HL-60 (cell line): Measurements from ENCODE around the gene VAMP8.
"Not testable (repeated sequence)": the region's sequence is repeated elsewhere in the genome, so short reads cannot be mapped to it uniquely, and the experiment has no call there.

Experiments used
- DNase-seq, 2 experiments: peaks; one replicate each; pipeline ENCODE4 v3.0.0-alpha.2; 2010 to 2020; ENCODE audit warnings: low read depth in 1 of 2, low spot score in 1 of 2
- H3K27ac ChIP-seq: fragments of 250-450 bp; sonication (Bioruptor Pico); replicated peaks from 2 replicates; pipeline ENCODE4 v1.5.1; 2020; ENCODE audit warnings: mild to moderate bottlenecking, moderate library complexity
- H3K27me3 ChIP-seq: fragments of 250-450 bp; sonication (Bioruptor Pico); 2 replicates; pipeline ENCODE4 v1.5.1; 2021; ENCODE audit warnings: mild to moderate bottlenecking, moderate library complexity; ENCODE audit not compliant: insufficient read depth, poor library complexity, severe bottlenecking
- H3K4me3 ChIP-seq: replicated peaks from 2 replicates; pipeline ENCODE4 v1.5.1; 2011; ENCODE audit warnings: mild to moderate bottlenecking, control low read depth, low read length; ENCODE audit not compliant: insufficient read depth
- CTCF ChIP-seq: IDR thresholded peaks from one replicate; pipeline ENCODE4 v1.5.1; 2011; ENCODE audit warnings: low read length, control low read depth, inconsistent platforms; ENCODE audit not compliant: insufficient read depth
- GABPA ChIP-seq: IDR thresholded peaks from 2 replicates; pipeline ENCODE4 v1.6.1; 2012; ENCODE audit warnings: low read depth
- POLR2AphosphoS5 ChIP-seq: IDR thresholded peaks from 2 replicates; pipeline ENCODE4 v1.6.1; 2012; ENCODE audit warnings: low read depth
- REST ChIP-seq: IDR thresholded peaks from 2 replicates; pipeline ENCODE4 v1.6.1; 2012; ENCODE audit warnings: low read depth; ENCODE audit not compliant: insufficient replicate concordance
- SPI1 ChIP-seq: IDR thresholded peaks from 2 replicates; pipeline ENCODE4 v1.6.1; 2012; ENCODE audit warnings: low read depth, mild to moderate bottlenecking, borderline replicate concordance

Gene VAMP8

GRCh38 chr2:85613717-85614515, 36.5 kb downstream of the VAMP8 start:
- Histone ChIP-seq H3K27me3 (no peaks in the 10 kb centered on the region), H3K4me3 (no peak overlapping the region), H3K27ac (no peak overlapping the region)
- DNase-seq = no peak
- TF ChIP-seq SPI1 = no peak
- no peak for TF ChIP-seq CTCF
- no peak for TF ChIP-seq REST
- TF ChIP-seq GABPA = no peak
- no peak for TF ChIP-seq POLR2AphosphoS5

GRCh38 chr2:85614757-85615156, 37.4 kb downstream of the VAMP8 start:
- not testable (repeated sequence) for DNase-seq, H3K27ac ChIP-seq, H3K27me3 ChIP-seq, H3K4me3 ChIP-seq

GRCh38 chr2:85615413-85615728, 38.0 kb downstream of the VAMP8 start:
- TF ChIP-seq CTCF (no peak), GABPA (no peak)
- H3K4me3 ChIP-seq = no peak overlapping the region
- H3K27me3 ChIP-seq = no peaks in the 10 kb centered on the region
- peak overlapping the region; percentile 93 for H3K27ac ChIP-seq
- DNase-seq = no peak

- not testable (repeated sequence) for H3K4me3 ChIP-seq, DNase-seq, H3K27me3 ChIP-seq, H3K27ac ChIP-seq
These were observed 40.3 kb downstream of the VAMP8 start for GRCh38 chr2:85617723-85618122.

GRCh38 chr2:85619617-85620016, 42.2 kb downstream of the VAMP8 start:
- Histone ChIP-seq H3K4me3 (no peak overlapping the region), H3K27ac (no peak overlapping the region), H3K27me3 (no peaks in the 10 kb centered on the region)
- TF ChIP-seq POLR2AphosphoS5 (no peak), GABPA (no peak), SPI1 (no peak), CTCF (no peak), REST (no peak)
- no peak for DNase-seq
